C4-2B (cell line): ENCODE data around the gene LIN7A.

ENCODE experiments used
- H3K27ac ChIP-seq: fragments of 450-650 bp; 2 replicates; pipeline ENCODE4 v1.5.1; 2017
- CTCF ChIP-seq: fragments of 450-650 bp; conservative IDR thresholded peaks from 2 replicates; pipeline ENCODE4 v1.5.1; 2017; ENCODE audit warnings: mild to moderate bottlenecking
- ZFX ChIP-seq: fragments of 450-650 bp; IDR thresholded peaks from 2 replicates; pipeline ENCODE4 v1.6.1; 2017

LIN7A gene

DNA sequence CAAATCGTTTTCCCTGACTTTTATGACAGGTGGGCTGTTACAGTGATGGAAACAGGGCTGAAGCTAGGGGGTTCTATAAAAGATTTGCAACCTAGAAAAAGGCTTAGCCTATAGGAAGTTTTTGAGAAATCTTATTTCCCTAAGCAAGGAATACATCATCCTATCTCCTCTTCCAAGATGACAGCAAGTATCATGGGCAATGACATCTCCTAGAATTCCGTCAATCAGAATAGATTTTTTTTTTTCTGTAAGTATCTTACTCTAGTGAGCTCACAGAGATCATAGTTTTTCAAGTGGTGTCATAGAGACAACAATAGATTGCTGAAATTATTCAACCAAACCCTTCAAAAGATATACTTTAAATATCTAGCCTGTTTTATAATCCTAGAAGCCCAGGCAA lies 112.2 kb downstream of the LIN7A start:
- TF ChIP-seq ZFX (no peak), CTCF (no peak)

DNA sequence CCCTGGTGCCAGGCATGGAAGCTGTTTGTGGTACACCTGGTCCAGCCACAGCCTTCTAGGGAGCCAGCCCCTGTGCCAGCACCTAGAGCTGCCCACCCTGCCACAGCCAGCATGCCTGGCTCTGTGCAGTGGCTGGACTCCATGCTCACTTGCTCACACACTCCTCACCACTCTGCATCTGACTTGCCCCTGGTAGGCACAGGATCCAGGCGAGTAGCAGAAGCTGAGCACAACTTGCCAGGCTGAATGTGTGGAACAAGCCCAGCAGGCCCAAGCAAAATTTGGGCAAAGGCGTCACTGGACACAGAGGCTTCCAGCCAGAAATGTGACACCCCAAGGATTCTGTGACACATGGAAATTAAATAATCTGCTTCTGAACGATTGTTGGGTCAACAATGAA lies 114.3 kb downstream of the LIN7A start:
- no peak overlapping the region for H3K27ac ChIP-seq
- TF ChIP-seq CTCF (no peak), ZFX (no peak)

More for the DNA sequence above, 112.2 kb downstream of the LIN7A start:
- no peak overlapping the region for H3K27ac ChIP-seq

GRCh38 chr12:80821513-80822000 lies 116.2 kb downstream of the LIN7A start:
- TF ChIP-seq ZFX (no peak), CTCF (no peak)

DNA sequence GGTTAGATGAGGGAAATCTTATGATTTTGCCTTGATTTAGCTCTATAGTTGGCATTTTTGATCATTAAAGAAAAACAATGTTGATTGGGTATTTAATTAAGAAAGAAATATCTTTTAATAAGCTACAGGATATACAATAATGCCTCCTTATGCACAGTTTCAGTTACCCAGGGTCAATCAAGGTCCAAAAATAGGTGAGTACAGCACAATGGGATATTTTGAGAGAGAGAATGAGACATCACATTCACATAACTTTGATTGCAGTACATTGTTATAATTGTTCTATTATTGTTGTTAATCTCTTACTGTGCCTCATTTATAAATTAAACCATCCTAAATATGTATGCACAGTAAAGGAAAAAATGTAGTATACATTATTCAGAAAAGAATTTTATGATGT lies 118.9 kb downstream of the LIN7A start:
- no peak overlapping the region for H3K27ac ChIP-seq
- TF ChIP-seq ZFX = no peak
- no peak for TF ChIP-seq CTCF

More at GRCh38 chr12:80821513-80822000, 116.2 kb downstream of the LIN7A start:
- H3K27ac ChIP-seq = no peak overlapping the region

DNA sequence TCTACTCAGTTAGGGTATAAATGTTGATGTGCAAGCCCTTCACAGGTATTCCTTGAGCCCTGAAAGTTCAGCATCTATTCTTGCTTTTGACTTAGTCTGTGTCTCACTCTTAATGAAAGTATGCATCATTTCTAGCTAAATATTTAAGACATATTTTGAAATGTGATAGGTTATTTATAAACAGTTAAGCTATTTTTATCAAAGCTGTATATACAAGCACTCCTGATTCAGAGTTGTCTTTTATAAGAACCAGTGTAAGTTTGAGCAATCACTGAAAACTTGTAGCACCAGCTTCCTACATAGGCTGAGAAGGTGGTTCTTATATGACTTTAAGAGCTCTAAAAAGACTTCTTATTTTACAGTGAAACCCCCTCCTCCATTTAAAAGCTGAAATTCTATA lies 122.4 kb downstream of the LIN7A start:
- no peak overlapping the region for H3K27ac ChIP-seq
- TF ChIP-seq CTCF (no peak), ZFX (no peak)

DNA sequence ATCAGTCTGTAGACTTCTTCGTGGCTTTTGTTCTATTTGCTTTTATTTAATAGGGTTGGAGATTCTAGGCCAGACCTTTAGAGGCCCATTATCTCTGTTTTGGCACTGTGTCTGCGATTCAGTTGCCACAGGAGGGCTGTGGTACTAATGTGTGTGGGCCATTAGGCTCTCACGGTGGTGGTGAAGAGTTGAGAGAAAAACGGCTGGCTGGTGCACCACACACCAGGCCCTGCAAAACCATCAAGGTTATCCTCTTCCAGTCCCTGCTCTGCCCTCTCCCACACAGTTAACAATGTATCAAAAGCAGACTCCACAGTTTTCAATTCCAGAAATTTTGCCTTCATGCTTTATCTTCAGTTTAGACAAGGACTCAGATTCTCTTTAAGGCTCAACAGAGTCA lies 123.3 kb downstream of the LIN7A start:
- TF ChIP-seq CTCF (no peak), ZFX (no peak)
- no peak overlapping the region for H3K27ac ChIP-seq

- H3K27ac ChIP-seq = no peak overlapping the region
These were observed 123.9 kb downstream of the LIN7A start for GRCh38 chr12:80813820-80814219.

More at GRCh38 chr12:80813820-80814219, 123.9 kb downstream of the LIN7A start:
- TF ChIP-seq CTCF (no peak), ZFX (no peak)
